MCF 10A (cell line): Measurements from ENCODE around the gene HECTD1. TPM values are rescaled to one million over a fixed set of nuclear protein-coding genes. Genes with fewer than 3 reads are reported as not detected.

Experiments
- BruUV-seq: library from RNA; stranded (reverse); fragments of 400-500 nt; replicated peaks from 2 replicates; lab custom pipeline; 2021; lab: Mats Ljungman, UMichigan
- CTCF ChIA-PET: fragments of 300-600 bp; sonication (Branson Sonifier 250); formaldehyde crosslinking; extraction: SDS; loops from one replicate; lab custom pipeline; 2021; ENCODE audit warnings: antibody characterized with exemption, inconsistent platforms; lab: Yijun Ruan, JAX
- POLR2A ChIA-PET: fragments of 300-600, 350-650 bp; sonication (Branson Sonifier 250); formaldehyde crosslinking; extraction: SDS; loops from one replicate; lab custom pipeline; 2020; ENCODE audit warnings: antibody characterized with exemption, inconsistent platforms; lab: Yijun Ruan, JAX
- DNase-seq: peaks from one replicate; pipeline ENCODE4 v3.0.0-alpha.2; 2018; ENCODE audit not compliant: unreplicated experiment
- H3K27ac Mint-ChIP-seq: one replicate; pipeline ENCODE4 v1.8.0; 2022; ENCODE audit warnings: mild to moderate bottlenecking, low read depth, mixed read lengths; ENCODE audit not compliant: unreplicated experiment
- H3K27me3 Mint-ChIP-seq: one replicate; pipeline ENCODE4 v1.8.0; 2022; ENCODE audit warnings: mixed read lengths; ENCODE audit not compliant: insufficient read depth, unreplicated experiment
- H3K36me3 Mint-ChIP-seq: one replicate; pipeline ENCODE4 v1.8.0; 2022; ENCODE audit warnings: mild to moderate bottlenecking, moderate library complexity, mixed read lengths; ENCODE audit not compliant: insufficient read depth, unreplicated experiment
- H3K4me1 Mint-ChIP-seq: one replicate; pipeline ENCODE4 v1.8.0; 2022; ENCODE audit warnings: mixed read lengths; ENCODE audit not compliant: insufficient read depth, unreplicated experiment
- H3K4me3 Mint-ChIP-seq: one replicate; pipeline ENCODE4 v1.8.0; 2022; ENCODE audit warnings: mild to moderate bottlenecking, moderate library complexity, mixed read lengths; ENCODE audit not compliant: unreplicated experiment
- H3K9me3 Mint-ChIP-seq: one replicate; pipeline ENCODE4 v1.8.0; 2022; ENCODE audit warnings: mixed read lengths; ENCODE audit not compliant: unreplicated experiment
- CTCF ChIP-seq: fragments of 200-600 bp; IDR thresholded peaks from one replicate; pipeline ENCODE4 v1.8.0; 2022; ENCODE audit warnings: antibody characterized with exemption, mild to moderate bottlenecking; ENCODE audit not compliant: unreplicated experiment
- intact Hi-C: fragments of 100-400 bp; cut with micrococcal nuclease; formaldehyde crosslinking; loops from 2 replicates; pipeline ENCODE4 v1.14.1; 2022
- total RNA-seq: library from RNA; stranded (reverse); gene quantifications from 2 replicates; pipeline ENCODE4 v1.2.3, GENCODE V29; 2022

The HECTD1 gene
- total RNA-seq, 1 experiment from 2014 or later: 122 TPM

- Mint-ChIP-seq H3K9me3 (peaks cover 7% of the 10 kb centered on the region), H3K36me3 (peaks cover 71% of the 10 kb centered on the region), H3K4me1 (peaks cover 27% of the 10 kb centered on the region), H3K27me3 (no peaks in the 10 kb centered on the region), H3K4me3 (no peak overlapping the region), H3K27ac (no peak overlapping the region)
- ChIA-PET POLR2A (no interaction called here), CTCF (interaction anchor here (0.6 to 1.2 kb wide), 3 partner anchors 44 to 151 kb away, joined by 3 to 4 read pairs (median 3); no protein-coding TSS in a partner anchor)
- intact Hi-C loops: no loop called here
- no peak for TF ChIP-seq CTCF
- no peak for DNase-seq
- BruUV-seq: no TSS peak
These were observed 6.5 kb downstream of the HECTD1 start for GRCh38 chr14:31201111-31201510.

GRCh38 chr14:31200702-31200990 is 6.9 kb downstream of the HECTD1 start:
- Mint-ChIP-seq H3K27me3 (no peaks in the 10 kb centered on the region), H3K27ac (no peak overlapping the region), H3K9me3 (peaks cover 7% of the 10 kb centered on the region), H3K4me1 (peaks cover 27% of the 10 kb centered on the region), H3K36me3 (peaks cover 71% of the 10 kb centered on the region), H3K4me3 (no peak overlapping the region)
- no peak for TF ChIP-seq CTCF
- CTCF ChIA-PET: interaction anchor here (0.6 to 1.2 kb wide), 2 partner anchors 123 to 151 kb away, joined by 3 read pairs; no protein-coding TSS in a partner anchor
- intact Hi-C loops: no loop called here
- POLR2A ChIA-PET: no interaction called here
- DNase-seq: no peak
- BruUV-seq: no TSS peak

- Mint-ChIP-seq H3K36me3 (peaks cover 57% of the 10 kb centered on the region), H3K4me3 (no peak overlapping the region), H3K27me3 (no peaks in the 10 kb centered on the region), H3K9me3 (peaks cover 7% of the 10 kb centered on the region), H3K27ac (no peak overlapping the region), H3K4me1 (peaks cover 27% of the 10 kb centered on the region)
- no peak for DNase-seq
- ChIA-PET CTCF (no interaction called here), POLR2A (no interaction called here)
- TF ChIP-seq CTCF: no peak
- no TSS peak for BruUV-seq
- intact Hi-C loops: no loop called here
These were observed 9.9 kb downstream of the HECTD1 start for GRCh38 chr14:31197671-31198070.

- Mint-ChIP-seq H3K27ac (no peak overlapping the region), H3K4me1 (peaks cover 27% of the 10 kb centered on the region), H3K4me3 (no peak overlapping the region), H3K36me3 (peaks cover 56% of the 10 kb centered on the region), H3K27me3 (no peaks in the 10 kb centered on the region), H3K9me3 (peaks cover 7% of the 10 kb centered on the region)
- no peak for TF ChIP-seq CTCF
- CTCF ChIA-PET: interaction anchor here (1.6 kb wide), 1 partner anchor 9 kb away, joined by 5 read pairs; no protein-coding TSS in a partner anchor
- intact Hi-C loops: no loop called here
- POLR2A ChIA-PET: interaction anchor here (0.6 to 3.2 kb wide), 2 partner anchors 9 to 281 kb away, joined by 3 to 14 read pairs; no protein-coding TSS in a partner anchor
- BruUV-seq: no TSS peak
- no peak for DNase-seq
These were observed 10.6 kb downstream of the HECTD1 start for GRCh38 chr14:31196839-31197492.
